HCT116 (cell line): ENCODE results near the gene NAGA.

Experiments used
- ATF3 ChIP-seq: IDR thresholded peaks from 2 replicates; pipeline ENCODE4 v1.6.1; 2012
- CTCF ChIP-seq, 3 experiments: fragments of 200-600 bp in 1 of 3; sonication (generic) in 1 of 3; IDR thresholded peaks in 2 of 3; conservative IDR thresholded peaks in 1 of 3; 2 replicates each; pipeline ENCODE4 v1.5.1; 2012 to 2017; ENCODE audit warnings: low read depth in 2 of 3, low read length in 2 of 3, antibody characterized with exemption in 1 of 3, borderline replicate concordance in 1 of 3, control low read depth in 1 of 3, mild to moderate bottlenecking in 1 of 3, mixed read lengths in 1 of 3, mixed run types in 1 of 3, moderate library complexity in 1 of 3; ENCODE audit not compliant: insufficient read depth in 1 of 3
- JUND ChIP-seq: IDR thresholded peaks from 2 replicates; pipeline ENCODE4 v1.6.1; 2012
- POLR2A ChIP-seq: IDR thresholded peaks from 2 replicates; pipeline ENCODE4 v1.7.0; 2011; ENCODE audit warnings: borderline replicate concordance; ENCODE audit not compliant: insufficient read depth, insufficient read length; ENCODE audit errors: extremely low read depth
- POLR2AphosphoS5 ChIP-seq: IDR thresholded peaks from 2 replicates; pipeline ENCODE4 v1.6.1; 2011; ENCODE audit warnings: mild to moderate bottlenecking, low read depth, low read length, moderate library complexity

- no peak for TF ChIP-seq CTCF (IDR thresholded peaks at IDR 0.05 in 2 of 3, conservative IDR thresholded peaks at IDR 0.05 in 1 of 3; ENCODE audit: borderline replicate concordance in 1 of 3, insufficient read depth in 1 of 3, low read depth in 2 of 3, low read length in 2 of 3)
- TF ChIP-seq POLR2A, result no peak
- no peak for TF ChIP-seq POLR2AphosphoS5
- no peak for TF ChIP-seq ATF3
- no peak for TF ChIP-seq JUND
These were observed 8.0 kb downstream of the NAGA start for GRCh38 chr22:42062506-42063170.
